Mesodermal cell (in vitro differentiated cells): ENCODE measurements around the gene DDX47.
"Not testable (repeated sequence)": the region's sequence is repeated elsewhere in the genome, so short reads cannot be mapped to it uniquely, and the experiment has no call there.

Source experiments
- H3K27ac ChIP-seq: 2 replicates; pipeline ENCODE4 v1.7.0; 2013; ENCODE audit warnings: mild to moderate bottlenecking, low read depth, low read length, moderate library complexity; ENCODE audit not compliant: severe bottlenecking
- H3K36me3 ChIP-seq: 2 replicates; pipeline ENCODE4 v1.7.1; 2013; ENCODE audit warnings: mild to moderate bottlenecking, low read length, moderate library complexity; ENCODE audit not compliant: control insufficient read depth, insufficient read depth
- H3K4me1 ChIP-seq: one replicate; pipeline ENCODE4 v1.7.1; 2013; ENCODE audit warnings: mild to moderate bottlenecking, low read length; ENCODE audit not compliant: insufficient read depth, control insufficient read depth, poor library complexity, severe bottlenecking
- H3K4me3 ChIP-seq: 2 replicates; pipeline ENCODE4 v1.7.0; 2013; ENCODE audit warnings: low read length, control low read depth, mild to moderate bottlenecking; ENCODE audit not compliant: insufficient read depth, poor library complexity, severe bottlenecking; ENCODE audit errors: extremely low read depth
- H3K9me3 ChIP-seq: 2 replicates; pipeline ENCODE4 v1.7.1; 2013; ENCODE audit warnings: mild to moderate bottlenecking, low read length, moderate library complexity; ENCODE audit not compliant: control insufficient read depth
- WGBS, 2 experiments: methylation state at CpG; one replicate each; pipeline ENCODE4 v1.1.5; 2013; ENCODE audit warnings: missing lambda C conversion rate in 2 of 2; ENCODE audit not compliant: insufficient coverage in 2 of 2; 5-methylcytosine and 5-hydroxymethylcytosine counted together

Gene DDX47

DNA sequence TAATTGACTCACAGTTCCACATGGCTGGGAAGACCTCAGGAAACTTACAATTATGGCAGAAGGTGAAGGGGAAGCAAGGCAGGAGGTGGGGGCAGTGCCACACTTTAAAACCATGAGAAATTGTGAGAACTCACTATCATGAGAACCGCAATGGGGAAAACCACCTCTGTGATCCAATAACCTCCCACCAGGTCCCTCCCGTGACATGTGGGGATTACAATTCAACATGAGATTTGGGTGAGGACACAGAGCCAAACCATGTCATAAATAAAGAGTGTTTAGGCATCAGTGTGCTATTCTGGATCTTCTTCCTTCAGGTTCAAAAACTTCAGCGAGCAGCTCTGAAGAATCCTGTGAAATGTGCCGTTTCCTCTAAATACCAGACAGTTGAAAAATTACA is 9.7 kb downstream of the DDX47 start:
- Histone ChIP-seq H3K4me1 (peaks cover 49% of the 10 kb centered on the region), H3K36me3 (peaks cover 80% of the 10 kb centered on the region), H3K4me3 (no peak overlapping the region), H3K9me3 (no peaks in the 10 kb centered on the region), H3K27ac (no peak overlapping the region)
- WGBS, 2 experiments: 100% methylated on average over 1 to 2 of the region's 4 CpGs

DNA sequence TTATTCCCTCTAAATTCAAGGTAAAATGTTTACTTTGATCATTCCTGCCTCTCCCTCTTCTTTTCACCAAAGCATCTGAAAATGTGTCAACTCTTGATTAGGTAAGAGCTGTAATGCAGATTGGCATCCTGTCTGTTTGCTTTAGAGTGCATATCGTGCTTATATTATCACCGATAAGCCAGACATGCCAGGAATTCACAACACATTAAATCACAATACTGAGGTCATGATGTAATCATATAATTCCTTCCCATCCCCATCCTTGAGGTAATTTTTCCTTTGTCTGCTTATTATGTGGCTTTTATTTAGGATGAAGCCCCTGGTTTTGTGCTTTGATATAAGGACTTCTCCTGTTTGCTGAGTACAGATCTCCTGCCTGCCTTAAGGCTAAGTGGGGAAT is 10.2 kb downstream of the DDX47 start:
- no peaks in the 10 kb centered on the region for H3K9me3 ChIP-seq
- H3K36me3 ChIP-seq: peaks cover 82% of the 10 kb centered on the region
- no peak overlapping the region for H3K4me3 ChIP-seq
- 100% methylated on average over 2 of the region's 2 CpGs; no CpG with 5 or more reads in 1 of the 2 experiments for WGBS, 2 experiments
- peaks cover 49% of the 10 kb centered on the region for H3K4me1 ChIP-seq
- H3K27ac ChIP-seq: no peak overlapping the region

GRCh38 chr12:12823811-12824210 is 10.7 kb downstream of the DDX47 start:
- Histone ChIP-seq H3K9me3 (no peaks in the 10 kb centered on the region), H3K36me3 (peaks cover 82% of the 10 kb centered on the region), H3K27ac (no peak overlapping the region), H3K4me3 (no peak overlapping the region), H3K4me1 (peaks cover 45% of the 10 kb centered on the region)
- WGBS, 2 experiments: 100% methylated on average over 2 to 3 of the region's 5 CpGs

GRCh38 chr12:12835378-12836146 is 22.4 kb downstream of the DDX47 start:
- peaks cover 49% of the 10 kb centered on the region for H3K36me3 ChIP-seq
- H3K27ac ChIP-seq: peak overlapping the region; percentile 62
- no peak overlapping the region for H3K4me3 ChIP-seq
- peaks cover 17% of the 10 kb centered on the region for H3K4me1 ChIP-seq
- no peaks in the 10 kb centered on the region for H3K9me3 ChIP-seq
- 96 to 97% methylated on average over 4 of the region's 7 CpGs for WGBS, 2 experiments

DNA sequence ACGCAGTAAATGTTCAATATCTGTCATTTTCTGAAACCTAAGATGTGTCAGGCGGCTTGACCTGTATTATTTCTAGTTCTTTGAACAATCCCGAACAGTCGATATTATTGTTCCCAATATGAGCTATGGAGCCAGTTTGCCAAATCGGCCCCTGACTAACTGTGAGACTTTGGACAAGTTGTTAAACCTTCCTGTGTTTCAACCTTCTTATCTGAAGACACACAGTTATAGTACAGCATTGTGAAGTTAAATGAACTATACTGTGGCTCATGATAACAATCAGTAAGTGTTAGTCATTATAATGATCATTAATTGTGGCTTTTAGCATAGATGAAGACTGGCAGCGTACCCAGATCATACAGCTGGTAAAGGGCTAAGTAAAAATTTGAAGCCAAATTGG is 23.4 kb downstream of the DDX47 start:
- H3K27ac ChIP-seq: no peak overlapping the region
- peaks cover 17% of the 10 kb centered on the region for H3K4me1 ChIP-seq
- no peaks in the 10 kb centered on the region for H3K9me3 ChIP-seq
- no peak overlapping the region for H3K4me3 ChIP-seq
- 79 to 91% methylated on average over 4 to 5 of the region's 6 CpGs for WGBS, 2 experiments
- H3K36me3 ChIP-seq: peaks cover 43% of the 10 kb centered on the region

GRCh38 chr12:12837025-12837812 is 24.1 kb downstream of the DDX47 start:
- no peak overlapping the region for H3K4me3 ChIP-seq
- no peaks in the 10 kb centered on the region for H3K9me3 ChIP-seq
- H3K27ac ChIP-seq: no peak overlapping the region
- peaks cover 36% of the 10 kb centered on the region for H3K36me3 ChIP-seq
- WGBS, 2 experiments: 67 to 73% methylated on average over 15 of the region's 15 CpGs
- peaks cover 17% of the 10 kb centered on the region for H3K4me1 ChIP-seq

DNA sequence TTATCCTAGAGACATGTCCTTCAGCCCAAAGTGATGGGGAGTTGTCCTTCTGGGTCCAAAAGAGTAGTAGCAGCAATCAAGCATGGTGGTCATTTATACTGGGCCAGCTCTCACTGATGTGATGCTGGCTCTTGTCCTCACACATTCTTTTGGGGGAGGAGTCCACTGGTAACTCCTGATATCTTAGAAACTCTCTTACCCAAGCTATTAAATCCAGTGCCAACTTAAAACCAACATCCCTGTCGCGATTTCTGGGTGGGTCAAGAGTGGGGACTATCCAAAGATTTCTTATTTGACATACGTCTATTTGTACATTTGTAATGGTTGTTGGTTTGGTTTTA is 24.6 kb downstream of the DDX47 start:
- Histone ChIP-seq H3K4me1 (peaks cover 17% of the 10 kb centered on the region), H3K4me3 (no peak overlapping the region), H3K36me3 (peaks cover 31% of the 10 kb centered on the region), H3K27ac (no peak overlapping the region), H3K9me3 (no peaks in the 10 kb centered on the region)
- 100% methylated on average over 1 to 3 of the region's 3 CpGs for WGBS, 2 experiments

- Histone ChIP-seq H3K4me3 (no peak overlapping the region), H3K4me1 (peaks cover 17% of the 10 kb centered on the region), H3K27ac (no peak overlapping the region), H3K9me3 (no peaks in the 10 kb centered on the region), H3K36me3 (peaks cover 19% of the 10 kb centered on the region)
- WGBS, 2 experiments: 78 to 100% methylated on average over 1 of the region's 1 CpG
Observed at GRCh38 chr12:12839003-12839395, 25.9 kb downstream of the DDX47 start.

- 88 to 89% methylated on average over 6 to 8 of the region's 10 CpGs for WGBS, 2 experiments
- not testable (repeated sequence) for H3K4me3 ChIP-seq, H3K9me3 ChIP-seq, H3K27ac ChIP-seq
- Histone ChIP-seq H3K4me1 (peaks cover 17% of the 10 kb centered on the region), H3K36me3 (peaks cover 16% of the 10 kb centered on the region)
Observed at GRCh38 chr12:12839439-12839838, 26.3 kb downstream of the DDX47 start.

GRCh38 chr12:12839873-12840579 is 26.9 kb downstream of the DDX47 start:
- Histone ChIP-seq H3K27ac (no peak overlapping the region), H3K4me3 (no peak overlapping the region), H3K4me1 (peaks cover 16% of the 10 kb centered on the region), H3K36me3 (peaks cover 16% of the 10 kb centered on the region), H3K9me3 (no peaks in the 10 kb centered on the region)
- WGBS, 2 experiments: 100% methylated on average over 1 to 3 of the region's 5 CpGs
